Measurements from ENCODE around the gene PDXP. TPM values are rescaled to one million over a fixed set of nuclear protein-coding genes. Genes with fewer than 3 reads are reported as not detected.
A peak's percentile ranks its signal among the peaks of the same experiment; 100 is the strongest.

PDXP gene
- total and polyA plus RNA-seq, 2 of the 13 experiments (the other 11 are each of a cell fraction or from before 2014, with no cell fraction given), result 58.2 to 70.6 TPM

- TF ChIP-seq ZBTB40 (IDR thresholded peaks at IDR 0.05) (no peak), ZBTB40 (CRISPR knock-in tag; IDR thresholded peaks at IDR 0.05) (peak; percentile 42; the same call in 1 of the 2 replicates), ZNF687 (CRISPR knock-in tag; IDR thresholded peaks at IDR 0.05) (peak; percentile 75), SOX5 (CRISPR knock-in tag; IDR thresholded peaks at IDR 0.05; ENCODE audit: borderline replicate concordance) (peak; percentile 61), GTF3A (CRISPR knock-in tag; conservative IDR thresholded peaks at IDR 0.05) (no peak), KDM5A (IDR thresholded peaks at IDR 0.05; ENCODE audit: borderline replicate concordance, low read length) (peak; percentile 29; the same call in 1 of the 2 replicates), SP5 (CRISPR knock-in tag; IDR thresholded peaks at IDR 0.05; ENCODE audit: borderline replicate concordance, low read depth) (peak; percentile 31; the same call in 1 of the 2 replicates), HIVEP1 (CRISPR knock-in tag; IDR thresholded peaks at IDR 0.05) (peak; percentile 68; the same call in 1 of the 2 replicates), HIC2 (CRISPR knock-in tag; IDR thresholded peaks at IDR 0.05; ENCODE audit: low read depth) (peak; percentile 43; the same call in 1 of the 2 replicates), CBFB (CRISPR knock-in tag; IDR thresholded peaks at IDR 0.05) (0 out of 2 replicates have a peak, but pooled peaks have one; percentile 60), ZNF619 (CRISPR knock-in tag; IDR thresholded peaks at IDR 0.05) (no peak), TSC22D2 (CRISPR knock-in tag; IDR thresholded peaks at IDR 0.05; ENCODE audit: borderline replicate concordance) (no peak)
Observed at GRCh38 chr22:37659066-37659896, 758 bp downstream of the PDXP start (continued).

Measured in HepG2 (cell line).